Psoas muscle (tissue), 8 donors: ENCODE results near the gene TEAD4. TPM values are rescaled to one million over a fixed set of nuclear protein-coding genes. Genes with fewer than 3 reads are reported as not detected.
A peak's percentile ranks its signal among the peaks of the same experiment; 100 is the strongest.

Experiments
- ATAC-seq, 4 donors: fragments of 200-7000 bp; cut with Tn5 transposase; one replicate each; pipeline ENCODE4 v1.9.1; 2020; ENCODE audit warnings: moderate library complexity in 3 of 4, mild to moderate bottlenecking in 2 of 4
- DNase-seq, 2 donors: peaks; one replicate each; pipeline ENCODE4 v3.0.0-alpha.2; 2020
- H3K27ac ChIP-seq: fragments of 200-600 bp; one replicate; pipeline ENCODE4 v1.8.0; 2022
- H3K27me3 ChIP-seq, 3 donors: fragments of 200-600 bp in 1 of 3; one replicate each; pipeline versions ENCODE4 v1.6.1 to v1.8.0; 2013 to 2022; ENCODE audit warnings: low read length in 2 of 3, mild to moderate bottlenecking in 2 of 3, moderate library complexity in 1 of 3; ENCODE audit not compliant: insufficient read depth in 3 of 3
- H3K36me3 ChIP-seq, 2 donors: fragments of 200-600 bp in 1 of 2; one replicate each; pipeline versions ENCODE4 v1.6.1 to v1.8.0; 2013 to 2022; ENCODE audit warnings: low read depth in 1 of 2, mild to moderate bottlenecking in 1 of 2, moderate library complexity in 1 of 2; ENCODE audit not compliant: insufficient read depth in 1 of 2
- H3K4me1 ChIP-seq: fragments of 200-600 bp; one replicate; pipeline ENCODE4 v1.8.0; 2022
- H3K4me3 ChIP-seq: fragments of 200-600 bp; one replicate; pipeline ENCODE4 v1.8.0; 2022; ENCODE audit warnings: mild to moderate bottlenecking
- H3K9me3 ChIP-seq: fragments of 200-600 bp; one replicate; pipeline ENCODE4 v1.8.0; 2022
- CTCF ChIP-seq: fragments of 200-600 bp; IDR thresholded peaks from one replicate; pipeline ENCODE4 v1.8.0; 2022; ENCODE audit warnings: antibody characterized with exemption
- WGBS, 3 donors: extraction: QIAGEN DNeasy Blood & Tissue Kit; methylation state at CpG; one replicate each; pipeline versions ENCODE4 v1.1.6 to v1.1.7; 2013; 5-methylcytosine and 5-hydroxymethylcytosine counted together
- intact Hi-C, 2 donors: fragments of 100-400 bp; cut with DNase I; formaldehyde crosslinking; loops; one replicate each; pipeline versions ENCODE4 v1.11.0 to v1.14.2; 2022
- polyA plus RNA-seq, 3 donors: library from polyadenylated mRNA; stranded (reverse); fragments of 200-250 nt; gene quantifications; one replicate each; pipeline ENCODE4 v1.2.3, GENCODE V29; 2013
- total RNA-seq, 4 donors: library from RNA; stranded (reverse); fragmentation: NEBNext Ultra II Directional in 2 of 4; extraction: Animal tissue kit (Norgen Biotek cat#: 25700) in 2 of 4; gene quantifications; one replicate each; pipeline versions ENCODE4 v1.2.1 to v1.2.4, GENCODE V29; 2021 to 2023
- donor health status: healthy with polysubstance abuse.
- donor health status: DM: no; HTN: no; CAD: no; lungs with moderate emphysema.
- donor health status: Bipolar disorder and iron deficiency.
- donor health status: healthy.
- donor health status: DM: yes; HTN: yes; CAD: no.
- donor health status: DM: no; HTN: no; CAD: no.
- donor health status: DM: no; HTN: no; CAD: no.
- donor health status: DM: yes; HTN: yes; CAD: no.

The TEAD4 gene
- total and polyA plus RNA-seq, 7 donors, result 71.2 to 236 (median 96.2) TPM

DNA sequence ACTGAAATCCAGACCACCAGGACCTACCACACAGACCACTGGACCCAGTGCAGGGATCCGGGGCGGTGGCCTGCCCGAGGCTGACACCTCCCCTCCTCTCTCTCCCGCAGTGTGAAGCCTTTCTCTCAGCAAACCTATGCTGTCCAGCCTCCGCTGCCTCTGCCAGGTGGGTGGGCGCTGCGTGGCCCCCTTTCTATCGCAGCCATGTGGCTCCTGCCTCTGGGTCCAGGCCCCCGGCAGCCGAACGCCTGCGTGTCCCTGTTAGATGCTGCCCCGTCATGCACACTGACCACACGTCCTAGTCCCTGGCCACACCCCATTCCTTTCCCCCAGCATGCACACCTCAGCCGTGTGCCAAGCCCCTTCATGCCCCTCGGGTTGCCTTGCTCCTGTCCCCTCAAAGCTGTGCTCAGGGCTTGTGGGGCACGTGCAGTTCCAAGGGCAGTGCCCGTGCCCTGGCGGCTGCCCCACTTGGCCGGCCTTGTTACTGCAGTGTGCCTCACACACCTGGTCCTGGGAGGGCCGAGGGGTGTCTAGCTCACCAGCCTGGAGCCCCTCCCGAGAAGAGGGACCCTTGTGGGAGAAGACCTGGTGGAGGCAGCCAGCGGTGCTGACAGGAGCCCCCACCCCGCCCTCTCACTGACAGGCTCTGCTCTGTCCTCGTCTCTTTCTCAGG, 59.9 kb downstream of the TEAD4 start:
- H3K27me3 ChIP-seq, result no peaks in the 10 kb centered on the region
- 82 to 87% (median 83%) methylated on average over 25 of the region's 25 CpGs for WGBS, 3 donors
- H3K9me3 ChIP-seq, result no peaks in the 10 kb centered on the region
- intact Hi-C loops, result no loop called here
- DNase-seq, result peak in 1 of 2 donors; percentile 50
- H3K27ac ChIP-seq, result no peak overlapping the region
- TF ChIP-seq CTCF, result no peak
- peaks cover 3 to 95% of the 10 kb centered on the region in 2 donors for H3K36me3 ChIP-seq
- peaks cover 5% of the 10 kb centered on the region for H3K4me1 ChIP-seq
- H3K4me3 ChIP-seq, result no peak overlapping the region
- peak in 2 of 4 donors; percentile 7 to 15 for ATAC-seq

DNA sequence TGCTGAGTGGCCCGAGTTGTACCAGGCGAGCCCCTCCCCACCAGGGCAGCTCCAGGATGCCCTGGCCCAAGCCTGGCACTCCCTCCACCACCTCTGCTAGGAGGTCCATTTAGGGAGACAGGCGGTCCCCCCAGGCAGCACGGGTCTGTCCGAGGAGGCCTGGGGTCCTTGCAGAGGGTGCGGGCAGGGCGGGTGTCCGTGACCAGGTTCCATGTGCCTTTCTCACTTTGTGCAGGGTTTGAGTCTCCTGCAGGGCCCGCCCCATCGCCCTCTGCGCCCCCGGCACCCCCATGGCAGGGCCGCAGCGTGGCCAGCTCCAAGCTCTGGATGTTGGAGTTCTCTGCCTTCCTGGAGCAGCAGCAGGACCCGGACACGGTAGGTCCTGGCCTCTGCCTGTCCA, 61.2 kb downstream of the TEAD4 start:
- Histone ChIP-seq H3K9me3 (no peaks in the 10 kb centered on the region), H3K4me3 (no peak overlapping the region), H3K27me3 (no peaks in the 10 kb centered on the region), H3K4me1 (no peaks in the 10 kb centered on the region), H3K27ac (peak overlapping the region; percentile 9), H3K36me3 (peaks cover 3 to 98% of the 10 kb centered on the region in 2 donors)
- intact Hi-C loops, result no loop called here
- TF ChIP-seq CTCF, result no peak
- ATAC-seq (no peak), DNase-seq (peak in 1 of 2 donors; percentile 28)
- 91 to 96% (median 94%) methylated on average over 14 to 16 of the region's 16 CpGs for WGBS, 3 donors

DNA sequence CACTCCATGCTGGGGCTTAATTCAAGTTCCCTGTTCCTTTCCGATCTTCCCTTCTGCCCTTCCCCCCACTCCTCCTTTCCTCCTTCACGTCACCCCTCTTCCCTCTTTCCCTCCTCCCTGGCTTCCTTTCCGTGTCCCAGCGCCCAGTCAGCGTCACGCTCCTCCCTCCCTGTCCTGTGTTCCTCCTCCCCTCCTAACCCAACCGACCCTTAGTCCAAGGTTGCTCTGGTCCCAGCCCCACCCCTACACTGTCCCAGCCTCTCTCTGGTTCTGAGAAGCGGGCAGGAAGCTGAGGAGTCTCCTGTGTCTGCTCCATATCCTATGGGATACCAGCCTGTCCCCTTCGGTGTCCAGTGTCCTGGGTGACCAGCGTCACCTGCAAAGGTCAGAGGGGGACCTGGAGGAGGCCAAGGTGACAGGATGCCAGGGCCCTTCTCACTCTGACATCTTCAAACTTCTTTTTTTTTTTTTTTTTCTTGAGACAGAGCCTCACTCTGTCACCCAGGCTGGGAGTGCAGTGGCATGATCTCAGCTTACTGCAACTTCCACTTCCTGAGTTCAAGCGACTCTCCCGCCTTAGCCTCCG, 61.7 kb downstream of the TEAD4 start:
- peaks cover 3 to 98% of the 10 kb centered on the region in 2 donors for H3K36me3 ChIP-seq
- no peaks in the 10 kb centered on the region for H3K9me3 ChIP-seq
- no peaks in the 10 kb centered on the region for H3K27me3 ChIP-seq
- no peak for ATAC-seq
- no peak overlapping the region for H3K4me3 ChIP-seq
- H3K27ac ChIP-seq, result no peak overlapping the region
- DNase-seq, result peak in 1 of 2 donors; percentile 46
- no peak for TF ChIP-seq CTCF
- H3K4me1 ChIP-seq, result no peaks in the 10 kb centered on the region
- intact Hi-C loops, result no loop called here
- WGBS, 3 donors, result 79 to 84% (median 84%) methylated on average over 13 of the region's 13 CpGs

DNA sequence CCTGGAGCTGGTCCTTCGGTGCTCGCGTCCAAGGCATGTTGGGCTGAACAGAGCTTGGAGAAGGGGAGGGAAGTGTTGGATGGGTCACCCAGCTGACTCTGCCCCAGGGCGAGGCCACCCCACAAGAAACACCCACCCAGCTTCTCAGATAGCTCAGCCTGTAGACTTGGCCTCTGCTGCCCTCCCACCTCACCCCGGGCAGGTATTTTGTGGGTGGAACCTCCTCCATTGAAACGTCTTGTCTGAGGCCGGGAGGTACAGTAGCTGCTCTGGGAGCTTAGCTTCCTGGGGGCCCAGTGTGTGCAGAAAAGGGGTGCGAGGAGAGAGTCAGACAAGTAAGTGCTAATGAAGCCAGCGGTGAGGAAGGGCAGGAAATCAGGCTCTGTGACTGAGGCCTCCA, 63.2 kb downstream of the TEAD4 start:
- Histone ChIP-seq H3K36me3 (peaks cover 5 to 98% of the 10 kb centered on the region in 2 donors), H3K4me3 (no peak overlapping the region), H3K4me1 (no peaks in the 10 kb centered on the region), H3K27me3 (no peaks in the 10 kb centered on the region), H3K9me3 (no peaks in the 10 kb centered on the region), H3K27ac (no peak overlapping the region)
- DNase-seq (peak in 1 of 2 donors; percentile 41), ATAC-seq (peak in 2 of 4 donors; percentile 11 to 17)
- WGBS, 3 donors, result 75 to 93% (median 78%) methylated on average over 9 of the region's 9 CpGs
- intact Hi-C loops, result no loop called here
- TF ChIP-seq CTCF, result no peak
